Gastrocnemius medialis (tissue), 4 donors: ENCODE measurements around the gene SENP1. TPM values are rescaled to one million over a fixed set of nuclear protein-coding genes. Genes with fewer than 3 reads are reported as not detected.

Experiments used
- ATAC-seq, 2 donors: fragments of 150-250 bp; one replicate each; pipeline ENCODE4 v1.9.1; 2016
- DNase-seq, 2 donors: peaks; one replicate each; pipeline ENCODE4 v3.0.0-alpha.2; 2019
- H3K27ac ChIP-seq, 4 donors: fragments of 200-600 bp; sonication (generic); 1 replicate in 1 of 4; 2 replicates in 3 of 4; pipeline ENCODE4 v1.5.1; 2016 to 2018; ENCODE audit warnings: mild to moderate bottlenecking in 2 of 4, moderate library complexity in 1 of 4
- H3K27me3 ChIP-seq, 3 donors: fragments of 200-600 bp; sonication (generic) in 2 of 3; 1 replicate in 1 of 3; 2 replicates in 2 of 3; pipeline versions ENCODE4 v1.5.1 to v1.6.0; 2016 to 2019; ENCODE audit warnings: mild to moderate bottlenecking in 1 of 3, moderate library complexity in 1 of 3
- H3K36me3 ChIP-seq, 2 donors: fragments of 200-600 bp; sonication (generic) in 1 of 2; one replicate each; pipeline ENCODE4 v1.5.1; 2017 to 2018
- H3K4me1 ChIP-seq, 2 donors: fragments of 200-600 bp; sonication (generic) in 1 of 2; one replicate each; pipeline ENCODE4 v1.5.1; 2016 to 2017; ENCODE audit warnings: mild to moderate bottlenecking in 2 of 2
- H3K4me3 ChIP-seq, 4 donors: fragments of 200-600 bp; sonication (generic) in 3 of 4; 1 replicate in 1 of 4; 2 replicates in 3 of 4; pipeline ENCODE4 v1.5.1; 2016 to 2019; ENCODE audit warnings: mild to moderate bottlenecking in 2 of 4
- H3K9me3 ChIP-seq, 3 donors: fragments of 200-600 bp; sonication (generic) in 2 of 3; 1 replicate in 1 of 3; 2 replicates in 2 of 3; pipeline ENCODE4 v1.5.1; 2016 to 2019
- POLR2A ChIP-seq, 2 donors: fragments of 450-650 bp; IDR thresholded peaks; one replicate each; pipeline ENCODE4 v1.6.1; 2017; ENCODE audit warnings: antibody characterized with exemption in 2 of 2, mild to moderate bottlenecking in 2 of 2, moderate library complexity in 2 of 2
- in situ Hi-C, 4 donors: fragments of 200-750 bp; cut with MboI; loops; one replicate each; pipeline versions ENCODE4 v1.15.0 to v1.8.0; 2017; ENCODE audit warnings: low sequenced_read_pairs in 4 of 4
- intact Hi-C: fragments of 100-400 bp; cut with DNase I; formaldehyde crosslinking; loops from one replicate; pipeline ENCODE4 v1.15.1; 2023; ENCODE audit warnings: low total_unique reads
- total RNA-seq, 4 donors: library from RNA; depleted of rRNA; stranded (reverse); fragments of >200 nt; gene quantifications; one replicate each; pipeline versions ENCODE4 v1.1.0 to v1.2.3, GENCODE V29; 2016
- TF ChIP-seq, protein P1 (sequence below), 5 experiments: fragments of 450-650 bp in 3 of 5; fragments of 200-600 bp in 2 of 5; sonication (generic) in 2 of 5; IDR thresholded peaks in 4 of 5; conservative IDR thresholded peaks in 1 of 5; 1 replicate in 4 of 5; 2 replicates in 1 of 5; pipeline ENCODE4 v1.5.1; 2016 to 2019; ENCODE audit warnings: antibody characterized with exemption in 5 of 5, mild to moderate bottlenecking in 3 of 5, moderate library complexity in 3 of 5

Gene SENP1
- total RNA-seq, 4 donors from 2014 or later, result 8.7 to 19.1 (median 13.1) TPM

DNA sequence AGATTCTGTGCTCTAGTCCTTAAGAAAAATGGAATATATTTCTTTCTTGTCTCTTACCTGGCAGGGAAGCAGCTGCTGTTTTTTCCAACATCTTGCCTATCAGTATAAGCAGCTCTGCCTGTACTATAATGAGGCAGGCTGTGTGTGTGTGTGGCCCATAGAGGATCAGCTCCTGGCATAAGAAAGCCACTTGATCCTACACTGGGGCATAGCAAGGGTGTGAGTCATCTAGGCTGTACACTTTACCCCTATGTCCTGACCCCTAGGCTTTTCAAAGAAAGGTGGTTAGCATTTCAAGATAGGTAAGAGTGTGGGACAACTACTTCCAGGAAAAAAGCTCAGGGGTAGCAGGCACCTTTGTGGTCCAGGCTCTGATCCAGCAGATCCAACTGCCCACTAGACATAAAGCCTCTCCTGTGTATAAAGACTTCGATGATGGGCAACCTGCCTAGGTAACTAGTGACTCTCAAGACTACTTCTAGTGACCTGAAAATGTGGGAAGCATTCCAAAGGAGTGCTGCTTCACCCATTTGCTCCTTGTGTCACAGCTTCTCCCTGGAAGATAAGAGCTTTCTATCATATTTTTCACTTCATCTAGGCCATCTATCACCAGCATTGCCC is 4.9 kb upstream of the SENP1 start:
- peaks cover 8 to 9% of the 10 kb centered on the region in 2 donors for H3K4me1 ChIP-seq
- H3K27ac ChIP-seq, result no peak overlapping the region
- H3K9me3 ChIP-seq, result no peaks in the 10 kb centered on the region
- H3K27me3 ChIP-seq, result no peaks in the 10 kb centered on the region
- in situ Hi-C loops, result no loop called here
- intact Hi-C loops, result no loop called here
- H3K36me3 ChIP-seq, result no peaks in the 10 kb centered on the region
- no peak for DNase-seq
- H3K4me3 ChIP-seq, result no peak overlapping the region
- no peak for ATAC-seq
- TF ChIP-seq, protein P1, sequence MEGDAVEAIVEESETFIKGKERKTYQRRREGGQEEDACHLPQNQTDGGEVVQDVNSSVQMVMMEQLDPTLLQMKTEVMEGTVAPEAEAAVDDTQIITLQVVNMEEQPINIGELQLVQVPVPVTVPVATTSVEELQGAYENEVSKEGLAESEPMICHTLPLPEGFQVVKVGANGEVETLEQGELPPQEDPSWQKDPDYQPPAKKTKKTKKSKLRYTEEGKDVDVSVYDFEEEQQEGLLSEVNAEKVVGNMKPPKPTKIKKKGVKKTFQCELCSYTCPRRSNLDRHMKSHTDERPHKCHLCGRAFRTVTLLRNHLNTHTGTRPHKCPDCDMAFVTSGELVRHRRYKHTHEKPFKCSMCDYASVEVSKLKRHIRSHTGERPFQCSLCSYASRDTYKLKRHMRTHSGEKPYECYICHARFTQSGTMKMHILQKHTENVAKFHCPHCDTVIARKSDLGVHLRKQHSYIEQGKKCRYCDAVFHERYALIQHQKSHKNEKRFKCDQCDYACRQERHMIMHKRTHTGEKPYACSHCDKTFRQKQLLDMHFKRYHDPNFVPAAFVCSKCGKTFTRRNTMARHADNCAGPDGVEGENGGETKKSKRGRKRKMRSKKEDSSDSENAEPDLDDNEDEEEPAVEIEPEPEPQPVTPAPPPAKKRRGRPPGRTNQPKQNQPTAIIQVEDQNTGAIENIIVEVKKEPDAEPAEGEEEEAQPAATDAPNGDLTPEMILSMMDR (IDR thresholded peaks at IDR 0.05 in 4 of 5, conservative IDR thresholded peaks at IDR 0.05 in 1 of 5), result no peak
- TF ChIP-seq POLR2A (IDR thresholded peaks at IDR 0.05), result no peak

GRCh38 chr12:48109424-48109823 is 3.5 kb upstream of the SENP1 start:
- Histone ChIP-seq H3K4me1 (peaks cover 17% of the 10 kb centered on the region in 2 donors), H3K36me3 (no peaks in the 10 kb centered on the region), H3K27ac (no peak overlapping the region), H3K9me3 (no peaks in the 10 kb centered on the region), H3K4me3 (no peak overlapping the region), H3K27me3 (no peaks in the 10 kb centered on the region)
- DNase-seq (no peak), ATAC-seq (no peak)
- in situ Hi-C loops (no loop called here), intact Hi-C loops (loop anchor here (5.0 to 10.0 kb wide), 2 partner anchors 245 to 402 kb away; partner anchors contain the start of genes RPAP3 and ZNF641)
- TF ChIP-seq, protein P1 (IDR thresholded peaks at IDR 0.05 in 4 of 5, conservative IDR thresholded peaks at IDR 0.05 in 1 of 5), result no peak
- TF ChIP-seq POLR2A (IDR thresholded peaks at IDR 0.05), result no peak

DNA sequence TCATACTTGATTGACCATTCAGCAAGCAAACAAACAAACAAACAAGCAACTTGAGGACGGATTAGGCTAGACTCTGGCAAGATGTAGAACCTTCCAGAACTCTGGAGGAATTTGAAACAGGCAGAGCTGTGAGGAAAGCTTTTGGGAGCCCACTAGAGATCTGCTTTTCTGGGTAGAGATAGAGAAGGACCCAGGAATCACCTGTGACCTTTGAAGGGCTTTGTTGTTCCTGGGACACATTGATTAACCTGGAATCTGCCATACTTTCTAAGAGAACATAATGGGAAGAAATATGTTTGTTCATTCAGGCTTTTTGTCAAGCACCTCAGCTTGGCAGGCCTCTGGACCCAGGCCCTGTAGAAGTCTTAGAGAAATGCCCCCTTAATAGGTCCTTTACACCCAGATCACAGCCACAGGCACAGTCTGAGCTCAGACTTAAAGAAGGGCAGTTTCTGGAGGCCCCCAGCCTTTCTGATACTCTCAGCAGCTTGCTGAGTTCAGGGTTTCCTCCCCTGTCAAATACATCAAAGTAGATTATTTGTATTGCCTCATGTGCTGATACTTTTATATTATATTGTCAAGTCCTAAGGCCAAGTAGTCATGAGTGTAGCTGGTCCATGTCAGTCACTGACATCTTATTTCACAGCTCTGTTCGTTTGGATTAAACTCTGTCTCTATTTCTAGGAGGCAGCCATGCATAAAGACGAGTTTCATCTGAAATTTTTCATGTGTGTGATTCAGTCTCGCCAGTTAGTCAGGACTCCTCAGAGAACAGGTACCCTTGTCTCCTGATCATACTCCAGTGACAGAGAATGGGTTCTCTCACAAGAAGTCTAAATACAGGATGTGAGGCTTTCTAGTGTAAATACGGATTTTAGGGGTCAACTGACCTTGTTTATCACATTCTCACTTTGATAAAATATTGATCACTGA is 1.1 kb upstream of the SENP1 start:
- H3K4me1 ChIP-seq, result peaks cover 20 to 27% of the 10 kb centered on the region in 2 donors
- no peaks in the 10 kb centered on the region for H3K9me3 ChIP-seq
- H3K27me3 ChIP-seq, result no peaks in the 10 kb centered on the region
- peak overlapping the region; percentile 77 to 92 (median 89) for H3K4me3 ChIP-seq
- no peaks in the 10 kb centered on the region for H3K36me3 ChIP-seq
- H3K27ac ChIP-seq, result peak overlapping the region; percentile 87 to 96 (median 90)
- TF ChIP-seq, protein P1 (IDR thresholded peaks at IDR 0.05 in 4 of 5, conservative IDR thresholded peaks at IDR 0.05 in 1 of 5), result no peak
- TF ChIP-seq POLR2A (IDR thresholded peaks at IDR 0.05), result no peak
- in situ Hi-C loops, result no loop called here
- intact Hi-C loops, result loop anchor here (5.0 to 10.0 kb wide), 2 partner anchors 248 to 400 kb away; partner anchors contain the start of genes RPAP3 and ZNF641
- ATAC-seq (no peak), DNase-seq (no peak)

- H3K27ac ChIP-seq, result peak overlapping the region; percentile 87 to 96 (median 90)
- peak overlapping the region; percentile 77 to 92 (median 89) for H3K4me3 ChIP-seq
- intact Hi-C loops (loop anchor here (1.0 to 10.0 kb wide), 3 partner anchors 58 to 398 kb away; partner anchors contain the start of genes RPAP3 and ZNF641), in situ Hi-C loops (no loop called here)
- ATAC-seq (peak; percentile 4 to 50), DNase-seq (no peak)
- H3K36me3 ChIP-seq, result no peaks in the 10 kb centered on the region
- peaks cover 20 to 27% of the 10 kb centered on the region in 2 donors for H3K4me1 ChIP-seq
- TF ChIP-seq, protein P1 (IDR thresholded peaks at IDR 0.05 in 4 of 5, conservative IDR thresholded peaks at IDR 0.05 in 1 of 5), result no peak
- TF ChIP-seq POLR2A (IDR thresholded peaks at IDR 0.05), result no peak
- no peaks in the 10 kb centered on the region for H3K9me3 ChIP-seq
- no peaks in the 10 kb centered on the region for H3K27me3 ChIP-seq
Observed at GRCh38 chr12:48105321-48105866, 485 bp downstream of the SENP1 start.
